Bronchial epithelial cell (primary cell): Measurements from ENCODE around the gene SH3BP1. TPM values are rescaled to one million over a fixed set of nuclear protein-coding genes. Genes with fewer than 3 reads are reported as not detected.
"Not testable (repeated sequence)": the region's sequence is repeated elsewhere in the genome, so short reads cannot be mapped to it uniquely, and the experiment has no call there.

ENCODE experiments used
- DNase-seq: peaks from one replicate; pipeline ENCODE4 v3.0.0-alpha.2; 2010; ENCODE audit warnings: low read depth
- FAIRE-seq: peaks from 2 replicates; lab custom pipeline; 2011; peaks lifted over from hg19 to GRCh38; lab: Jason Lieb, UNC
- H3K27me3 ChIP-seq: 2 replicates; pipeline ENCODE4 v1.5.1; 2011; ENCODE audit warnings: low read length; ENCODE audit not compliant: control insufficient read depth, insufficient read depth
- H3K36me3 ChIP-seq: 2 replicates; pipeline ENCODE4 v1.5.1; 2011; ENCODE audit warnings: low read length; ENCODE audit not compliant: control insufficient read depth, insufficient read depth
- H3K4me3 ChIP-seq: 2 replicates; pipeline ENCODE4 v1.5.1; 2011; ENCODE audit warnings: mild to moderate bottlenecking, low read depth, low read length, control low read depth
- CTCF ChIP-seq: IDR thresholded peaks from 2 replicates; pipeline ENCODE4 v1.5.1; 2011; ENCODE audit warnings: mild to moderate bottlenecking, moderate library complexity, low read length, control low read depth, inconsistent platforms; ENCODE audit not compliant: insufficient read depth, severe bottlenecking
- total RNA-seq: library from RNA; depleted of rRNA; stranded (reverse); fragments of >200 nt; gene quantifications from 2 replicates; pipeline ENCODE4 v1.2.1, GENCODE V29; 2014

Gene SH3BP1
- total RNA-seq, 1 donor from 2014 or later: 15.5 TPM

GRCh38 chr22:37690407-37690806, 50.9 kb downstream of the SH3BP1 start:
- DNase-seq: peak; percentile 52
- TF ChIP-seq CTCF: no peak
- no peak for FAIRE-seq

GRCh38 chr22:37690901-37691504, 51.5 kb downstream of the SH3BP1 start:
- H3K36me3 ChIP-seq: peaks cover 29% of the 10 kb centered on the region

More at GRCh38 chr22:37690407-37690806, 50.9 kb downstream of the SH3BP1 start:
- Histone ChIP-seq H3K4me3 (no peak overlapping the region), H3K27me3 (no peaks in the 10 kb centered on the region), H3K36me3 (peaks cover 29% of the 10 kb centered on the region)

GRCh38 chr22:37692627-37693285, 53.3 kb downstream of the SH3BP1 start:
- DNase-seq: no peak
- FAIRE-seq: no peak
- Histone ChIP-seq H3K36me3 (peaks cover 27% of the 10 kb centered on the region), H3K4me3 (no peak overlapping the region), H3K27me3 (no peaks in the 10 kb centered on the region)
- no peak for TF ChIP-seq CTCF

More at GRCh38 chr22:37690901-37691504, 51.5 kb downstream of the SH3BP1 start:
- TF ChIP-seq CTCF: no peak
- no peaks in the 10 kb centered on the region for H3K27me3 ChIP-seq
- FAIRE-seq (peak; percentile 95), DNase-seq (peak; percentile 89)
- H3K4me3 ChIP-seq: no peak overlapping the region

GRCh38 chr22:37694131-37694530, 54.7 kb downstream of the SH3BP1 start:
- H3K36me3 ChIP-seq: peaks cover 20% of the 10 kb centered on the region
- DNase-seq, H3K4me3 ChIP-seq, H3K27me3 ChIP-seq, FAIRE-seq: not testable (repeated sequence)

- H3K27me3 ChIP-seq, DNase-seq, FAIRE-seq, H3K4me3 ChIP-seq: not testable (repeated sequence)
- peaks cover 18% of the 10 kb centered on the region for H3K36me3 ChIP-seq
Measured at GRCh38 chr22:37696260-37696656, 56.8 kb downstream of the SH3BP1 start.

- DNase-seq: peak; percentile 93
- Histone ChIP-seq H3K4me3 (no peak within 1 kb of the TSS), H3K27me3 (no peaks in the 10 kb centered on the region), H3K36me3 (peaks cover 12% of the 10 kb centered on the region)
- TF ChIP-seq CTCF: peak; percentile 53
- FAIRE-seq: no peak
Measured at GRCh38 chr22:37696657-37697537, 57.4 kb downstream of the SH3BP1 start, which contains the start of gene TRIOBP. Gene TRIOBP, plus strand, starts transcription at chr22:37697048. Its CDS starts 4,318 bp downstream, at chr22:37701366.
